Endothelial cell of umbilical vein (primary cell): ENCODE results near the gene ABL1. TPM values are rescaled to one million over a fixed set of nuclear protein-coding genes. Genes with fewer than 3 reads are reported as not detected.

ENCODE experiments used
- BruUV-seq: library from RNA; stranded (reverse); fragments of 400-500 nt; replicated peaks from 2 replicates; lab custom pipeline; 2021; lab: Mats Ljungman, UMichigan
- CTCF ChIA-PET: fragments of 300-600, 350-600 bp; sonication (Branson Sonifier 250); formaldehyde crosslinking; loops from one replicate; lab custom pipeline; 2021; ENCODE audit warnings: antibody characterized with exemption, inconsistent platforms; lab: Charles Lee
- POLR2A ChIA-PET: fragments of 300-600, 350-600 bp; sonication (Branson Sonifier 250); formaldehyde crosslinking; loops from one replicate; lab custom pipeline; 2021; ENCODE audit warnings: antibody characterized with exemption, inconsistent platforms; lab: Charles Lee
- DNase-seq: peaks from one replicate; pipeline ENCODE4 v3.0.0-alpha.2; 2011; ENCODE audit warnings: low read depth, low spot score
- FAIRE-seq: peaks from 2 replicates; lab custom pipeline; 2011; peaks lifted over from hg19 to GRCh38; lab: Jason Lieb, UNC
- H2AFZ ChIP-seq: 2 replicates; pipeline ENCODE4 v1.6.0; 2012; ENCODE audit warnings: low read depth, low read length, control low read depth, inconsistent platforms
- H3K27ac ChIP-seq: 2 replicates; pipeline ENCODE4 v1.5.1; 2011; ENCODE audit warnings: low read depth, mild to moderate bottlenecking, control low read depth, low read length, moderate library complexity; ENCODE audit not compliant: insufficient read depth
- H3K27me3 ChIP-seq, 2 experiments: 2 replicates each; pipeline versions ENCODE4 v1.6.0 to v1.6.1; 2011; ENCODE audit warnings: low read length in 2 of 2, mixed read lengths in 1 of 2; ENCODE audit not compliant: control insufficient read depth in 2 of 2, insufficient read depth in 2 of 2
- H3K36me3 ChIP-seq, 2 experiments: 2 replicates in 1 of 2; 3 replicates in 1 of 2; pipeline ENCODE4 v1.5.1; 2011; ENCODE audit warnings: low read length in 2 of 2, mild to moderate bottlenecking in 1 of 2, moderate library complexity in 1 of 2; ENCODE audit not compliant: control insufficient read depth in 2 of 2, insufficient read depth in 2 of 2; ENCODE audit errors: extremely low read depth in 1 of 2
- H3K4me1 ChIP-seq: 3 replicates; pipeline ENCODE4 v1.5.1; 2011; ENCODE audit warnings: mild to moderate bottlenecking, low read length; ENCODE audit not compliant: control insufficient read depth, insufficient read depth; ENCODE audit errors: extremely low read depth
- H3K4me2 ChIP-seq: 2 replicates; pipeline ENCODE4 v1.6.1; 2011; ENCODE audit warnings: low read length, control low read depth, mixed read lengths; ENCODE audit not compliant: insufficient read depth
- H3K4me3 ChIP-seq, 3 experiments: fragments of 200-600 bp in 1 of 3; sonication (generic), shearing (Covaris generic) in 1 of 3; replicated peaks in 1 of 3; 2 replicates each; pipeline ENCODE4 v1.5.1; 2011 to 2016; ENCODE audit warnings: control low read depth in 3 of 3, low read length in 3 of 3, mild to moderate bottlenecking in 2 of 3, inconsistent platforms in 1 of 3, low read depth in 1 of 3, moderate library complexity in 1 of 3; ENCODE audit not compliant: insufficient read depth in 1 of 3
- H3K79me2 ChIP-seq: 2 replicates; pipeline ENCODE4 v1.6.0; 2012; ENCODE audit warnings: low read length, inconsistent platforms; ENCODE audit not compliant: control insufficient read depth, insufficient read depth
- H3K9ac ChIP-seq: replicated peaks from 2 replicates; pipeline ENCODE3; 2011; ENCODE audit warnings: low read length, control low read depth; ENCODE audit not compliant: insufficient read depth; ENCODE audit errors: extremely low read depth
- H3K9me1 ChIP-seq: replicated peaks from 3 replicates; pipeline ENCODE4 v1.6.0; 2011; ENCODE audit warnings: mild to moderate bottlenecking, low read length; ENCODE audit not compliant: control insufficient read depth, insufficient read depth; ENCODE audit errors: extremely low read depth
- H3K9me3 ChIP-seq: replicated peaks from 2 replicates; pipeline ENCODE4 v1.5.1; 2012; ENCODE audit warnings: low read length, inconsistent platforms; ENCODE audit not compliant: control insufficient read depth, insufficient read depth
- H4K20me1 ChIP-seq: replicated peaks from 2 replicates; pipeline ENCODE3; 2011; ENCODE audit warnings: mild to moderate bottlenecking, low read length; ENCODE audit not compliant: control insufficient read depth, insufficient read depth; ENCODE audit errors: extremely low read depth
- EZH2 ChIP-seq: IDR thresholded peaks from 2 replicates; pipeline ENCODE4 v1.6.1; 2012; ENCODE audit warnings: borderline replicate concordance, low read depth, mild to moderate bottlenecking, moderate library complexity, low read length, inconsistent platforms; ENCODE audit not compliant: severe bottlenecking
- FOS ChIP-seq: IDR thresholded peaks from 2 replicates; pipeline ENCODE4 v1.6.1; 2011; ENCODE audit warnings: mild to moderate bottlenecking, low read length, moderate library complexity, borderline replicate concordance; ENCODE audit not compliant: insufficient read depth
- GATA2 ChIP-seq: IDR thresholded peaks from 2 replicates; pipeline ENCODE4 v1.7.0; 2011; ENCODE audit warnings: low read depth, mild to moderate bottlenecking, moderate library complexity, mixed read lengths, low read length; ENCODE audit not compliant: insufficient read length, insufficient read depth
- JUN ChIP-seq: IDR thresholded peaks from 2 replicates; pipeline ENCODE4 v1.6.1; 2011; ENCODE audit warnings: borderline replicate concordance, low read depth; ENCODE audit not compliant: insufficient read length, insufficient read depth
- MYC ChIP-seq: IDR thresholded peaks from one replicate; pipeline ENCODE4 v1.6.1; 2011; ENCODE audit warnings: mild to moderate bottlenecking, low read depth, low read length
- POLR2A ChIP-seq: IDR thresholded peaks from 2 replicates; pipeline ENCODE4 v1.6.1; 2012; ENCODE audit warnings: low read depth, mild to moderate bottlenecking, control low read depth, low read length
- POLR2AphosphoS5 ChIP-seq: IDR thresholded peaks from 2 replicates; pipeline ENCODE4 v1.6.1; 2012; ENCODE audit warnings: low read depth, mild to moderate bottlenecking, control low read depth, low read length, moderate library complexity; ENCODE audit not compliant: insufficient read depth
- dilution Hi-C: fragments of 300-500 bp; cut with MboI; formaldehyde crosslinking; loops from one replicate; pipeline ENCODE4 v1.15.0; 2019; ENCODE audit warnings: low sequenced_read_pairs; ENCODE audit not compliant: extremely low pct_ligation_motif_present
- intact Hi-C: fragments of 100-400 bp; cut with micrococcal nuclease; formaldehyde crosslinking; loops from one replicate; pipeline ENCODE4 v1.10.0; 2022
- polyA plus RNA-seq, 4 experiments: library from polyadenylated mRNA; depleted of rRNA in 3 of 4; stranded (reverse) in 3 of 4; unstranded in 1 of 4; fragments of >200 nt; gene quantifications; 2 replicates each; pipeline versions ENCODE4 v1.2.1 to v1.2.3, GENCODE V29; 2011 to 2012; ENCODE audit warnings: missing spikeins in 1 of 4
- total RNA-seq: library from RNA; stranded (reverse); gene quantifications from 2 replicates; pipeline ENCODE4 v1.2.3, GENCODE V29; 2021
- TF ChIP-seq, protein P1 (sequence below): IDR thresholded peaks from 2 replicates; pipeline ENCODE4 v1.6.1; 2011; ENCODE audit not compliant: insufficient read depth, insufficient read length
- TF ChIP-seq, protein P2 (sequence below), 2 donors: IDR thresholded peaks; 1 replicate in 1 of 2; 2 replicates in 1 of 2; pipeline ENCODE4 v1.5.1; 2011; ENCODE audit warnings: low read length in 2 of 2, mild to moderate bottlenecking in 2 of 2, moderate library complexity in 2 of 2, control low read depth in 1 of 2, inconsistent platforms in 1 of 2, low read depth in 1 of 2; ENCODE audit not compliant: insufficient read depth in 1 of 2; ENCODE audit errors: extremely low read depth in 1 of 2

ABL1 gene
- total and polyA plus RNA-seq, 2 donors (not counting 3 experiments of a cell fraction or from before 2014, with no cell fraction given): 32.1 to 87.1 TPM

DNA sequence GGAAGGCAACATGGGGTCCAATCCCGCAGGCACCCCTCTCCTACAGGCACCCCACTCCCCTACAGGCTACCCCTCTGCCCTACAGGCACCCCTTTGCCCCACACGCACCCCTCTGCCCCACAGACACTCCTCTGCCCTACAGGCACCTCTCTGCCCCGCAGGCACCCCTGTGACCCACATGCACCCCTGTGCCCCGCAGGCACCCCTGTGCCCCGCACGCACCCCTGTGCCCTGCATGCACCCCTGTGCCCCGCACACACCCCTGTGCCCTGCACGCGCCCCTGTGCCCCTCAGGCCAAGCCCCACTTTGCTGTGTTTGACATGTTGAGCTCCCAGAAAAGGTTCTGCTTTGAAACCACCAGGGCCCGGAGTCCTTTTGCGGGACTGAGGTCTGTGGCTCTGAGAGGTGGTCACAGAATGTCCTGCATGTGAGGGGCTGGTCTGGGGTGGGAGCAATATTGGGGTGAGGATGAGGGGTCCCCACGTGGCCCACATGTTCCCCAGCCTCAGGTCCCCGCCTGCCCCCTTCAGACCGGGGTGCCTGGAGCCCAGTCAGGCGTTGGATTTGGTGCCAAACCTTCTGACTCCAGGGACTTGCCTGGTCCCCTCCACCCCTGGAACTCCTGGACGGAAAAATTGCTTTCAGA, 62.2 kb downstream of the ABL1 start:
- dilution Hi-C loops (no loop called here), intact Hi-C loops (no loop called here)
- no peak for FAIRE-seq
- no TSS peak for BruUV-seq
- POLR2A ChIA-PET: interaction anchor here (0.7 kb wide), 1 partner anchor 9 kb away, joined by 3 read pairs; no protein-coding TSS in a partner anchor
- Histone ChIP-seq H3K9me1 (no peaks in the 10 kb centered on the region), H3K79me2 (no peaks in the 10 kb centered on the region), H3K4me2 (no peak overlapping the region), H2AFZ (no peak overlapping the region), H3K9ac (no peak overlapping the region), H3K4me3 (no peak overlapping the region), H3K4me1 (no peaks in the 10 kb centered on the region), H3K27ac (no peak overlapping the region), H3K9me3 (no peaks in the 10 kb centered on the region), H3K36me3 (peaks cover 2 to 7% of the 10 kb centered on the region in 2 experiments), H3K27me3 (no peaks in the 10 kb centered on the region), H4K20me1 (no peaks in the 10 kb centered on the region)
- TF ChIP-seq EZH2: no peak
- TF ChIP-seq POLR2AphosphoS5: no peak
- TF ChIP-seq, protein P1, sequence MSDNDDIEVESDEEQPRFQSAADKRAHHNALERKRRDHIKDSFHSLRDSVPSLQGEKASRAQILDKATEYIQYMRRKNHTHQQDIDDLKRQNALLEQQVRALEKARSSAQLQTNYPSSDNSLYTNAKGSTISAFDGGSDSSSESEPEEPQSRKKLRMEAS: no peak
- no peak for TF ChIP-seq POLR2A
- TF ChIP-seq JUN: no peak
- TF ChIP-seq, protein P2, sequence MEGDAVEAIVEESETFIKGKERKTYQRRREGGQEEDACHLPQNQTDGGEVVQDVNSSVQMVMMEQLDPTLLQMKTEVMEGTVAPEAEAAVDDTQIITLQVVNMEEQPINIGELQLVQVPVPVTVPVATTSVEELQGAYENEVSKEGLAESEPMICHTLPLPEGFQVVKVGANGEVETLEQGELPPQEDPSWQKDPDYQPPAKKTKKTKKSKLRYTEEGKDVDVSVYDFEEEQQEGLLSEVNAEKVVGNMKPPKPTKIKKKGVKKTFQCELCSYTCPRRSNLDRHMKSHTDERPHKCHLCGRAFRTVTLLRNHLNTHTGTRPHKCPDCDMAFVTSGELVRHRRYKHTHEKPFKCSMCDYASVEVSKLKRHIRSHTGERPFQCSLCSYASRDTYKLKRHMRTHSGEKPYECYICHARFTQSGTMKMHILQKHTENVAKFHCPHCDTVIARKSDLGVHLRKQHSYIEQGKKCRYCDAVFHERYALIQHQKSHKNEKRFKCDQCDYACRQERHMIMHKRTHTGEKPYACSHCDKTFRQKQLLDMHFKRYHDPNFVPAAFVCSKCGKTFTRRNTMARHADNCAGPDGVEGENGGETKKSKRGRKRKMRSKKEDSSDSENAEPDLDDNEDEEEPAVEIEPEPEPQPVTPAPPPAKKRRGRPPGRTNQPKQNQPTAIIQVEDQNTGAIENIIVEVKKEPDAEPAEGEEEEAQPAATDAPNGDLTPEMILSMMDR (IDR thresholded peaks at IDR 0.05; ENCODE audit: extremely low read depth in 1 of 2, insufficient read depth in 1 of 2, low read depth in 1 of 2, low read length in 2 of 2): no peak
- TF ChIP-seq GATA2: no peak
- no peak for TF ChIP-seq MYC
- TF ChIP-seq FOS: no peak
- DNase-seq: no peak
- CTCF ChIA-PET: interaction anchor here (0.6 to 1.0 kb wide), 2 partner anchors 19 to 144 kb away, joined by 3 read pairs; no protein-coding TSS in a partner anchor
